HG02623 (cell line): ENCODE results near the gene LRRC41.
"Not testable (repeated sequence)": the region's sequence is repeated elsewhere in the genome, so short reads cannot be mapped to it uniquely, and the experiment has no call there.

ENCODE experiments used
- ATAC-seq: cut with Tn5 transposase; IDR thresholded peaks from one replicate; pipeline ENCODE4 v1.9.1; 2021; ENCODE audit warnings: moderate library complexity; ENCODE audit not compliant: unreplicated experiment

Gene LRRC41, protein sequence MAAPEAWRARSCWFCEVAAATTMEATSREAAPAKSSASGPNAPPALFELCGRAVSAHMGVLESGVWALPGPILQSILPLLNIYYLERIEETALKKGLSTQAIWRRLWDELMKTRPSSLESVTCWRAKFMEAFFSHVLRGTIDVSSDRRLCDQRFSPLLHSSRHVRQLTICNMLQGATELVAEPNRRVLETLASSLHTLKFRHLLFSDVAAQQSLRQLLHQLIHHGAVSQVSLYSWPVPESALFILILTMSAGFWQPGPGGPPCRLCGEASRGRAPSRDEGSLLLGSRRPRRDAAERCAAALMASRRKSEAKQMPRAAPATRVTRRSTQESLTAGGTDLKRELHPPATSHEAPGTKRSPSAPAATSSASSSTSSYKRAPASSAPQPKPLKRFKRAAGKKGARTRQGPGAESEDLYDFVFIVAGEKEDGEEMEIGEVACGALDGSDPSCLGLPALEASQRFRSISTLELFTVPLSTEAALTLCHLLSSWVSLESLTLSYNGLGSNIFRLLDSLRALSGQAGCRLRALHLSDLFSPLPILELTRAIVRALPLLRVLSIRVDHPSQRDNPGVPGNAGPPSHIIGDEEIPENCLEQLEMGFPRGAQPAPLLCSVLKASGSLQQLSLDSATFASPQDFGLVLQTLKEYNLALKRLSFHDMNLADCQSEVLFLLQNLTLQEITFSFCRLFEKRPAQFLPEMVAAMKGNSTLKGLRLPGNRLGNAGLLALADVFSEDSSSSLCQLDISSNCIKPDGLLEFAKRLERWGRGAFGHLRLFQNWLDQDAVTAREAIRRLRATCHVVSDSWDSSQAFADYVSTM

DNA sequence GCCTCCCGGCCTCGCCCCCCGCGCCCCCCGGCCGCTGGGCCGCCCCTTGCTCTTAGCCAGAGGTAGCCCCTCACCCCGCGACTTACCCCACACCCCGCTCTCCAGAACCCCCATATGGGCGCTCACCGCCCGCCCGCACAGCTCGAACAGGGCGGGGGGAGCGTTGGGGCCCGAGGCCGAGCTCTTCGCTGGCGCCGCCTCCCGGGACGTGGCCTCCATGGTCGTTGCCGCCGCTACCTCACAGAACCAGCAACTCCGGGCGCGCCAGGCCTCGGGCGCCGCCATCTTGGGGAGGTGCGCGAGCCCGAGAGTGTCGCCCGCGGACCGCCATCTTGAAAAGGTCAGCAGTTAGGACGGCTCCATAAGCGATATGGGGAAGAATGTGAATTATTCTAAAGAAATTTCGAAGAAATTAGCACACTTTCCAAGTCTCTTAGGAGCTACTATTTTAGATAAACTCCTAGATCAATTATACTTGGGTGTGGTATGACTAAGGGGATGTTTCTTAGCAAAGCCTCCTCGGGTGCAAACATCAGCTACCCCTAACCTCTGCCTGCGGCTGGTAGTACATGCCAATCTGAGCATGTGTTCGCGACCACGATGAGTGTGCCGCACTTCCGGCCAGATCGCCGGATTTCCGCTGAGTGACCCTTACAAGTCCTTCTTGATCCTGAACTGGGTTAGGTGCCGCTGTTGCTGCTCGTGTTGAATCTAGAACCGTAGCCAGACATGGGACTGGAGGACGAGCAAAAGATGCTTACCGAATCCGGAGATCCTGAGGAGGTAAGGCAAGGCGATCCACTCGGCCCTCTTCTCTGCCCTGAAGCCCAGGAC is at the start of gene LRRC41, which contains the start of gene UQCRH:
TSS of gene LRRC41 (minus strand) at position 579 of the 834 bp plus-strand sequence. CDS start at position 285, 294 bp downstream.
TSS of gene UQCRH (plus strand) at position 661 of the 834 bp plus-strand sequence. CDS start at position 730, 69 bp downstream.
- peak; percentile 74 for ATAC-seq

GRCh38 chr1:46352363-46352762 is 48.9 kb upstream of the LRRC41 start:
- no peak for ATAC-seq

DNA sequence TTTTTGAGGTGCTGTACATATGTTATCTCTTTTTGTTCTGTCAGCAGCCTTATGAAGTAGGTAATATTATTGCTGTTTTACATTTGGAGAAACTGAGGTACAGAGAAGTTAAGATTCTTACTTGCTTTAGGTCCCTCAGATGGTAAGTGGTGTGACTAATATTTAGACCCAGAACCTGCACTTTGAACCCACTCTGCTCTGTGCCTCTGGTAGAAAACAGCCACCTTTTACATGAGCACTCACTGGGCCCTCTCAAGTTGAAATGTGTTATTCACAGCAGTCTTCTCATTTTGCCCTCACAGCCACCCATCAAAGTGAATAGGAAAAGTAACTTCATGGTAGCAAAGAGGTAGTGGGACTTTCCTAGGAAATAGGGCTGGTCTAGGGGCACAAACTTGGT is 41.9 kb upstream of the LRRC41 start:
- no peak for ATAC-seq

- ATAC-seq: no peak
Observed at GRCh38 chr1:46344481-46344880, 41.1 kb upstream of the LRRC41 start.

GRCh38 chr1:46343705-46344104 is 40.3 kb upstream of the LRRC41 start:
- ATAC-seq: no peak

DNA sequence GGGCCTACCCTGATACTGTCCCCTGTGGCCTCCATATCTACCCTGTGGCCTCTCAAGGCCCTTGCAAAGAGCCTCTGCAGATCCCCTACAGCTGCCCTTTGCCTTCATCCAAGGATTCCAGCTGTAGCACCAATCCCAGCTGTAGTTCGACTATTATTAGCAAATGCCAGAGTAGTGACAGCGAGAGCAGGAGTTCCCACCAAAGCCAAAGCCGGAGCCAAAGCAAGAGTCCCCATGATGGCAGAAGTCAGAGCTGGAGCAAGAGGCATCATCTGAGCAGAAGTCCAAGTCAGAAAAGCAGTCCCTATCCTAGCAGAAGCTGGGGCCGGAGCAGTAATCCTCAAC is 39.9 kb upstream of the LRRC41 start:
- ATAC-seq: no peak

DNA sequence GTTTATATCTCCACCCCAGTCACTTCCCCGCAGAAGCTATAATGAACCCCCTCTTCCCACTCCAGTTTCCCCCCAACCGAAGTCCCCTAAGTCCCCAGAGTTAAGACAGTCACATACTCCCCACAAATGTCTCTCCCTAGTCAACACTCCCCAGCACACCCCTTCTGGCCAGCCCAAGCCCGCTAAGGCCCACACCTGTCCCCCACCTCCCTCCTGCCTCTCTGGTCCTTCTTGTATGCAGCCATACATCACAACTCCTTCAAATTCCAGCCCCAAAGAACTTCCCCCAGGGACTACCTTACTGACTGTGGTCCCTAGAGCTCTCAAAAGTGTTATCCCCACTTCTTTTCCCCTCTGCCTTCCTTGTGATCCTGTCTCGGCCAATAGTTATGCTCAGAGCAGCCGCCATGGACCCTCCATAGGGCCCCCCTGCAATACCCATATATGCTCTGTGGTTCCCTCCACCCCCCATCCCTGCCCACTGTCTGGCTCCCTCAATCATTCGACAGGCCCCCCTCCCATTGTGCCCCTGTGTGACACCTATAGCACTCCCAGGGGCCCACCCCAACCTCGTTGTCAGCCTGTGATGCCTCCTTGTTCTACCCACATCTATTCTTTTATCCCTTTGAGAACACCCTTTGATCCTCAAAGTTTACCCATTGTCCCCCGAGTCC is 39.4 kb upstream of the LRRC41 start:
- ATAC-seq: no peak

DNA sequence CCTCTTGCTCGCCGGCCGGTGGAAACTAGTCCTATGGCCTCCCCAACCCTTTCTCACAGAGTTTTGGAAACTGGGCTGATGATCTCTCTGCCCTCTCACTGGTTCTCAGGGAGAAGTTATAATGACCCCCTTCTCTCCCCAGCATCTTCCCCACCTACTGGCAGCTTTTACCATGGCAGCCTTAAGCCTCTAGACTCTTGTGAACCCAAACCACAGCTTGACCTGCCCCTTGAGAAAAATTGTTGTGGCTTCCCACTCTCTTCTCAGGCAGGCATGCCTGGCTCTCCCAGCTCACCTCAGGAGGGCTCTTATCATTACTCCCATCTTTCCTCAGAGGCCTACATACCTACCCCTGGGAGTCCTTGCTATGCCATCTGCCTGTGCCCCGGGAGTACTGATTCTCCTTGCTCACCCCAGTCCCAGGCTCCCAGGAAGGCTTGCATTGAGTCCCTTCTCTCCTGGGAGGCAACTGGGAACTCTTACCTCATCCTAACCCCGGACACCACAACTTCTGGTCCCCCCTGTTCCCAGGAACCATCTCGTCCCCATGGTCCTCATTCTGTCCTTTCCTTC is 38.8 kb upstream of the LRRC41 start:
- no peak for ATAC-seq

DNA sequence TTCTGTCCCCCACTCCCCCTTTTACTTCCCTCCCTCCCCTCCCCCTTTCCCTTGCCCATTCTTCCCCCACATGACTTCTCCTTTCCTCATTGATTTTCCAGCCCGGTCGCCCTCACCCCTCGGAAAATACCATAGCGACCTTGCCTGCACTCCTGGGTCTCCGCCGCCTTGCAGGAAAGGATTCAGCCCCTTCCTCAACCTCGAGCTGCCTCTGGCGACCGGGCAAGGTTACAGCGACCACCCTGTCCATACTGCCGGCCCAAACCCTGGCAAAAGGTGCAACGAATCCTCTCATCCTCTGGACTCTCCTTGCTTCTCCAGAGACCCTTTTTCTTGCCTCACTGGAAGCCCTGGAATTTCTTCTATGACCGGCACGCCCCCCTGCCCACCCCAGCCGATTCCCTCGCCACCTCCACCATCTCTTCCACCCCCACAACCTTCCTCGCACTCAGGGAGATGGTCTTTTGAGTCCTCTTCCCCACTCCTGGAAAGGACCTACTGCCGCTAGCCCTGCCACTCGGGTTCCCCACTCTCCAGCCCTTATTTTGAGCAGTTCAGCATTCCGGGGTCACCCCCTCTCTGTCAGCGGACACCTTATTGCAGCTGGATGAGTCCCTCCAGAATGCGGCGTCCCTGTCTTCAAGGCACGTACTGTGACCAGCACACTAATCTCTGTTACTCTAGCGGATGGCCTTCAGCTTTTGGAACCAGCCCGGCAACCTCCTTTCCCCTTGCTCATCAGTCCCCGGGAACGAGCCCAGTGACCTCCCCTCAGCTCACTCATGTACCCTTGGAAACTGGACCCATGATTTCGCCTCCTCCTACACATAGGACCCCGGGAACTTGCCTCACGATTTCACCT is 38.0 kb upstream of the LRRC41 start:
- ATAC-seq: no peak

DNA sequence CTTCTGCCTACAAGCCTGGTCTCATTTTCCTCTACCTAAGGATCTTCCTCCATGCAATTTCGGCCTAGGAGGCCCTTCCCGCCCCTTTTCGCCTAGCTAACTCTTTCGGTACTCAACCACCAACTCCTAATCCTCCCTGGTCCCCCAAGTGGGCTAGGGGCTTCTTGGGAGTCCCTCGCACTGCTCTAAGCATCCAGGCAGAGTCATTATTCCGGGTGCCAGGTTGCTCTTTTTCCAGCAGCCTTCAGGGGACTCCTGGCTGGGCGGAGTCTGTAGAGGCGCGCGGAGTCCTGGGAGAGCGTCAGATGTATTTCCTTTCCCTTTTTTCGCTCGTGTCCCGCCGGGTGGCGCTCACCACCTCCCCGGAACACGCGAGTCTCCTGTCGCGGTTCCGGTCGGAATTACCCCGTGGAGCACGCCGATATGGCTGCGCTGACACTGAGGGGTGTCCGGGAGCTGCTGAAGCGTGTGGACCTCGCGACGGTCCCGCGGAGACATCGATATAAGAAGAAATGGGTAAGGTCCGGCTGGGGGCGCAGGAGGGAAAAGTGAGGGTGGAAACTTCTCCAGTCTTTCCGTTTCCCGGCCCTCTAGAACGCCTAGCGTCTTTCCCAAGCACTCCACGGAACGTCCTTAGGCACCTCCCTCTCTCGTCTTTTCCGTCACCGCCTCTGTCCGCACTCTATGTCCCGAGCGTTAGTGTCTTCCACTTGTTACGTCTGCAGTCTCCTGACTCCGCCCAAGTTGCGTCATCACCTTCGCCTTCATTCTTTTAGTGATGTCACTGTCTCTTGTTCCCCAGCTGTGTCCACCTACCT is 37.2 kb upstream of the LRRC41 start, which contains the start of gene NSUN4:
TSS of gene NSUN4 (plus strand) at position 404 of the 818 bp plus-strand sequence. CDS start at position 424, 20 bp downstream.
- peak; percentile 73 for ATAC-seq

DNA sequence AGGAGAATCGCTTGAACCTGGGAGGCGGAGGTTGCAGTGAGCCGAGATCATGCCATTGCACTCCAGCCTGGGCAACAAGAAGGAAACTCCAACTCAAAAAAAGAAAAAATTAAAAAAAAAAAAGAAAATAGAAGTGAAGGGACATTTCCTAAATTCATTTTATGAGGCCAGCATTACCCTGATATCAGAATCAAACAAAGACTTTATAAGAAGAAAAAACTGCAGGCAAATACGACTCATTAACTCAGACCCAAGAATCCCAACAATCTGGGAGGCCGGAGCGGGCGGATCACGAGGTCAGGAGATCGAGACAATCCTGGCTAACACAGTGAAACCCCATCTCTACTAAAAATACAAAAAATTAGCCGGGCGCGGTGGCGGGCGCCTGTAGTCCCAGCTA is 34.0 kb upstream of the LRRC41 start:
- not testable (repeated sequence) for ATAC-seq

DNA sequence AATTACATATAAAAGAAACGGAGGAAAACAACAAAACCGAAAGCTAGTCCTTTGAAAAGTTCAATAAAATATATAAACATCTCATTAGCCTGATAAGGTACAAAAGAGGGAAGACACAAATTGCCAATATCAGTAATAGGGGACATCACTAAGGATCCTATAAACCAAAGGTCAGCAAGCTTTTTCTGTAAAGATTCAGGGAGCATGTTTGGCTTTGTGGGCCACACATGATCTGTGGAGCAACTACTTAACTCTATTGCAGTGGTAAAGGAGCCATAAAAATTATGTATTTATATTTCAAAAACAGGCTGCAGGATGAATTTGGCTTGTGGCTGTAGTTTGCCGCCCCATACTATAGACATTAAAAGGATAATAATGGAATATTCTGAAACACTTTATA is 31.7 kb upstream of the LRRC41 start:
- ATAC-seq: no peak

DNA sequence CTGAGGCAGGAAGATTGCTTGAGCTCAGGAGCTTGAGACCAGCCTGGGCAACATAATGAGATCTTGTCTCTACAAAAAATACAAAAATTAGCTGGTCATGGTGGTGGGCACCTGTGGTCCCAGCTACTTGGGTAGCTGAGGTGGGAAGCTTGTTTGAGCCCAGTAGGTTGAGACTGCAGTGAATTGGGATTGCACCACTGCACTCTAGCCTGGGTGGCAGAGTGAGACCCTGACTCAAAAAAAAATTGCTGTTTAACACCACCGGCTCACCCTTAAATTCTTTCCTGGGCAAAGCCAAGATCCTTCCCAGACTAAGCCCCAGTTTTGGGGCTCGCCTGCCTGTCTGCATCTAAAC is 30.6 kb upstream of the LRRC41 start:
- no peak for ATAC-seq

DNA sequence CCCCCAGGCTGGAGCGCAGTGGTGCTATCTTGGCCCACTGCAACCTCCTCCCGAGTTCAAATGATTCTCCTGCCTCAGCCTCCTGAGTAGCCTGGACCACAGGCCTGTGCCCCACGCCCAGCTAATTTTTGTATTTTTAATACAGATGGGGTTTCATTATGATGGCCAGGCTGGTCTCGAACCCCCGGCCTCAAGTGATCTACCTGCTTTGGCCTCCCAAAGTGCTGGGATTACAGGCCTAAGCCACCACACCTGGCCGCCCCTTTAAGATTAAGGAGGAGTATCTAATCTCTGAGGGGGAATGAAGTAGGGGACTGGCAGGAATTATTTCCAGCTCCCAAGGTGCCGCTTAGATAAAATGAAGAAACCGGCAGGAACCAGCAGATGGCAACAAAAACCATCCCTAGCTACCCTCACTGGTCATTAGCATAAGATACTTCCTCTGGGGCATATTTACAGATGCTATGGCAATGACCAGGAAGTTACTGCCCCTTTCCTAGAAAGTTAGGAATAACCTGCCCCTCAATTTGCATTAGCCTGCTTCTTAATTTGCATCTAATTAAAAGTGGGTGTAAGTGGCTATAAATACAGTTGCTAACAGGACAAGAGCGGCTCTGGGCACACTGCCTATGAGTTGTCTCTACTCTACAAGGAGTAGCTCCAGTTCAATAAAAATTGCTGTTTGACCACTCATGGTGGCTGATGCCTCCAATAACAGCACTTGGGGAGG is 30.0 kb upstream of the LRRC41 start:
- no peak for ATAC-seq

DNA sequence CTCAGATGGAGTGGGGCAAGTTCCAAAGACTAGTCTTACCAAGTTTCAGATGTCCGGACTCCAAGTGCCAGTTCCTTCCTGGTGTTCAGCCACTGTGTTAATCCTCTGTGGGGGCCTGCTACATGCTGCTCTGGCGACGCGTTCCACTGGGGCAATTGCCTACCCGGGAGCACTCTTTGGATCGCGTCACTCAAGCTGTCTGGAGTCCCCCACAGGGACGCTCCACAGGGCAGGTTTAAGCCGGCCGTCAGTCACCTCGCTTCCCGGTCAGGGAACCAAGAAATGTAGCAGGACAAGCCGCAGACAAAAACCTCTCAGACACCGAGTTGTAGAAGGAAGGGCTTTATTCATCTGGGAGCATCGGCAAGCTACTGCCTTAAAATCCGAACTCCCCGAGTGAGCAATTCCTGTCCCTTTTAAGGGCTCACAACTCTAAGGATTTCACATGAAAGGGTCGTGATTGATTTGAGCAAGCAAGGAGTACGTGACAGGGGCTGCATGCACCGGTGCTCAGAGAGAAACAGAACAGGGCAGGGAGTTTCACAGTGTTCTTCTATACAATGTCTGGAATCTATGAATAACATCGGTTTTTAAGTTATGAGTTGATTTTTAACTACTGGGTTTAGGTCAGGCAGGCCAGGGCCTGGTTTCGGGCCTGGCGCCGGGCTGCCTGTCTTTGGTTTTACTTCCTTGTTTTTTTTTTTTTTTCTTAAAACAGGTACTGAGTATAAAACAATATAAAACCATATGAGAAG is 28.5 kb upstream of the LRRC41 start:
- not testable (repeated sequence) for ATAC-seq

GRCh38 chr1:46330381-46330780 is 27.0 kb upstream of the LRRC41 start:
- ATAC-seq: not testable (repeated sequence)

DNA sequence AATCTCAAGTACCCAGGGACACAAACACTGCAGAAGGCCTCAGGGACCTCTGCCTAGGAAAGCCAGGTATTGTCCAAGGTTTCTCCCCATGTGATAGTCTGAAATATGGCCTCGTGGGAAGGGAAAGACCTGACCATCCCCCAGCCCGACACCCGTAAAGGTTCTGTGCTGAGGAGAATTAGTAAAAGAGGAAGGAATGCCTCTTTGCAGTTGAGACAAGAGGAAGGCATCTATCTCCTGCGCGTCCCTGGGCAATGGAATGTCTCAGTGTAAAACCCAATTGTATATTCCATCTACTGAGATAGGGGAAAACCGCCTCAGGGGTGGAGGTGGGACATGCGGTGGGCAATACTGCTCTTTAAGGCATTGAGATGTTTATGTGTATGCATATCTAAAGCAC is 26.4 kb upstream of the LRRC41 start:
- ATAC-seq: not testable (repeated sequence)
